Head of caudate nucleus (tissue), 42 donors: ENCODE measurements around the gene CFAP97.
"Not testable (repeated sequence)": the region's sequence is repeated elsewhere in the genome, so short reads cannot be mapped to it uniquely, and the experiment has no call there.

Experiments used
- DNase-seq, 42 donors: peaks; one replicate each; pipeline versions ENCODE4 v3.0.0 to v3.0.0-alpha.2; 2020 to 2021; ENCODE audit warnings: mixed read lengths in 7 of 42
- intact Hi-C: fragments of 100-400 bp; cut with DNase I; formaldehyde crosslinking; loops from one replicate; pipeline ENCODE4 v1.15.0; 2022

The CFAP97 gene

GRCh38 chr4:185227131-185227551 is 23.3 kb upstream of the CFAP97 start:
- DNase-seq: no peak
- intact Hi-C loops: no loop called here

GRCh38 chr4:185225940-185226339 is 22.1 kb upstream of the CFAP97 start:
- intact Hi-C loops: no loop called here
- no peak for DNase-seq

DNA sequence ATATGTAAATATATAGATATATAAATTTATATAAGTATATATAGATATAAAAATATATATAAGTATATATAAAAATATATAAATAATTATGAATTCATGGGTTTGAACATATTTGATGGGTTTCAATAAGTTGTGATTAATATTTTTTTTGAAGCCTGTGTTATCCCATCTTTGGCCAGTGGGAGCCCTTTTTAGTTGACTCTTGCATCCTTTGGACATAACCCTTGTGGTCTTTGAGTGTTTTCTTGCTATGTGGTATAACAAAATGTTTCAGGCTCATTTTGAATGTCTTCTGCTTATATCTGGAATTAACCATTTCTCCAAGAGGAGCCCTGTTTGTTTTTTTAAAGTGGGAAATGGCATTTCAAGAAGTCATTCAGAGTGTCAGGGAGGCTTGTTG is 20.8 kb upstream of the CFAP97 start:
- DNase-seq: no peak
- intact Hi-C loops: no loop called here

- intact Hi-C loops: no loop called here
- DNase-seq: no peak
Measured at GRCh38 chr4:185222598-185222997, 18.8 kb upstream of the CFAP97 start.

- intact Hi-C loops: no loop called here
- DNase-seq: no peak
Measured at GRCh38 chr4:185221912-185222311, 18.1 kb upstream of the CFAP97 start.

- DNase-seq: no peak
- intact Hi-C loops: no loop called here
Measured at GRCh38 chr4:185221491-185221890, 17.7 kb upstream of the CFAP97 start.

GRCh38 chr4:185219551-185220344 is 15.9 kb upstream of the CFAP97 start:
- intact Hi-C loops: no loop called here
- DNase-seq: peak in 7 of 42 donors; percentile 11 to 52 (median 30)

- intact Hi-C loops: no loop called here
- DNase-seq: no peak
Measured at GRCh38 chr4:185218312-185218711, 14.5 kb upstream of the CFAP97 start.

- peak in 10 of 42 donors; percentile 29 to 64 (median 36) for DNase-seq
- intact Hi-C loops: no loop called here
Measured at GRCh38 chr4:185217408-185217975, 13.7 kb upstream of the CFAP97 start.

DNA sequence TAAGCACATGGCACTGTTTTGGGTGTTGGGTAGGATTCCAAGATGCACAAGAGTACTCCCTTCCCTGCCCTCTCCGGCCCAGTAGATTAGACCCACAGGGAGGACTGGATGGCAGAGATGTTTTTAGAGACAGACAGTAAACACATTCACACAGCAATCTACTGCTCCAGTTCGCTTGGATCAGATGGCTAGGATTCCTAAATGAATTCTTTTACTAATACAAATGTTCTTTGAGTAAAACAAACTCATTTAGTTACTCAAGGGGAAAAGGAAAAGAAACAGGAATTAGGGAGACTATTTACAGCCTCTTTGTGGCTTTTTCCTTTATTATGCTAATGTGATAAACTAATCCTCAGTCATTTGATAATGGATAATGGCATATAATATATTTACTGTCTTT is 11.5 kb upstream of the CFAP97 start:
- no peak for DNase-seq
- intact Hi-C loops: no loop called here

- intact Hi-C loops: no loop called here
Measured at GRCh38 chr4:185213877-185214276, 10.1 kb upstream of the CFAP97 start.

DNA sequence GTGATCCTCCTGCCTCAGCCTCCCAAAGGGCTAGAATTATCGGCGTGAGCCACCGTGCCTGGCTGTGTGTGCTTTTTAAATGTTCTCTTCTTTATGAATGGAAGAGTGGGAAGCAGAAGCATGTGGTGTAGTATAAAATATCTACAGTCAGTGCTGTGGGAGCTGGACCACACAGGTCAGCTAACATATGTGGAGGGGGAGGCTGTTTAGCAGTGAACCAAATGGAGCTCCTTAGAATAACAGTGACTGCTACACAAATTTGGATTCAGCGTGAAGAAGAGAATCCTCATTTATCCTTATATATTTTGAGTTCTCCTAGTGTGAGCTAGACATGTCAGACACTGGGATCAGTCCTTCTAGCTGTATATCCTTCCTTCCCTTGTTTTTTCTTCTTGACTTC is 8.8 kb upstream of the CFAP97 start:
- peak in 1 of 42 donors; percentile 17 for DNase-seq
- intact Hi-C loops: no loop called here

More at GRCh38 chr4:185213877-185214276, 10.1 kb upstream of the CFAP97 start:
- peak in 1 of 42 donors; percentile 24 for DNase-seq

GRCh38 chr4:185211641-185212040 is 7.8 kb upstream of the CFAP97 start:
- intact Hi-C loops: no loop called here
- no peak for DNase-seq

DNA sequence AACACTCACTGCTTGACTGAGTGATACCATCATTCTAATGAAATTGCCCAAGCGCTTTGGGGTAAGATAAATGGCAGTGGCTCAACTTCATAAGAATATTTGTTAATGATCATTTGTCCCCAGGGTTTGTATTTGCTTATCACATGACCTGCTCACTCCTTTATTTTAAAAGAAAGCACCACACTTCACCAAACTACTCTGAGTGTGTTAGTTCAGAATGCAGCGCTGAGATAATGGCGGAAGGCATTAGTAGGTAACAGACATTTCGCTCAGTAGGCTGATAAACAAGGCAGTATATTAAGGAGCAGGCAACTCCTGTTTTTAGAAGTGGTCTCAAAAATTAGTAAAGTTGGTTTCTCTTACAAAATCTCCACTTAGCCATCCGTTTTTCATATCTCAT is 7.2 kb upstream of the CFAP97 start:
- intact Hi-C loops: no loop called here
- peak in 1 of 42 donors; percentile 17 for DNase-seq

GRCh38 chr4:185210102-185210981 is 6.5 kb upstream of the CFAP97 start:
- intact Hi-C loops: no loop called here
- peak in 39 of 42 donors; percentile 25 to 73 (median 49) for DNase-seq

GRCh38 chr4:185209852-185210101 is 6.0 kb upstream of the CFAP97 start:
- intact Hi-C loops: loop anchor here (5.0 kb wide), 1 partner anchor 98 kb away; no protein-coding TSS in a partner anchor
- not testable (repeated sequence) for DNase-seq

DNA sequence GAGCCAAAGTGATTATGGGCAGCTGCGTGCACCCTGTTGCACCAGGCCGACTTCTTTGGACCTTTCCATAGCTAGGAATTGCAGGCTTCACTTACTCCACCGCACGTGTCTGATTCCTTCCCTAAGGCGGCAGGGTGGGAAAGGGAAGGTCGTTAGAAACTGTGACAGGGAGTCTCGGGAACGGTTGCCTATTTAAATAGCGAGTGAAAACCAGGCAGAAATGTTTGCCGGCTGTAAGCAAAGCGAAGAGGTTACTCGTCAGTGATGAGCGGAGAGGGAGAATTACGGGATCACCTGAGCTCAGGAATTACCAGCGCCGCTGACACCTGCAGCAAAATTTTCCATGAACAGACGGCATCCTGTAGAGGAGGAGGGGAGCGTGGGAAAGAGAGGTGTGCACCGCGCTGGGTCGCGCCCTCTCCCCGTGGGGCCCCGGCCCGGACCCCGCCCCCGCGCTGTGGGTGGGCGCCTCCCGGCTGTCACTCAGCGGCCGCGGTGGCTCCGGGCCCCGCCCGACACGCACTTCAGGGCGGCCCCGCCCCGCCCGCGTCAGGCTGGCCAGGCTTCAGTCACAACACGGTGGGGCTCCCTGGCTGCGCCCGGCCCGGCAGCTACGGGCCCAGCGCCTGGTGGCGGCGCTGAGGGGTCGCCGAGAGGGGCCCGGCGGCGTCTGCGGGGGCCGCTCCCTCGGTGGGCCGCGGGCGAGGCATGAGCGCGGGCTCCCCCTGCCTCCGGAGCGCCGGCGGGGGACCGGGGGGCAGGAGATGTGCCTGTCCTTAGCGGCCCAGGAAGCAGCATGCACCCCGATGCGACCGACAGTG is 5.4 kb upstream of the CFAP97 start, which contains the start of gene SNX25:
Gene SNX25 (plus strand): TSS at position 568 of the 821 bp plus-strand sequence. CDS start 229 bp downstream, at position 797.
- intact Hi-C loops: loop anchor here (5.0 kb wide), 1 partner anchor 98 kb away; no protein-coding TSS in a partner anchor
- DNase-seq: peak; percentile 61 to 96 (median 89)

- DNase-seq: no peak
Measured at GRCh38 chr4:185207466-185207865, 3.7 kb upstream of the CFAP97 start.

More at GRCh38 chr4:185207466-185207865, 3.7 kb upstream of the CFAP97 start:
- intact Hi-C loops: loop anchor here (5.0 kb wide), 1 partner anchor 100 kb away; no protein-coding TSS in a partner anchor
